Measurements from ENCODE around the gene ELF5. TPM values are rescaled to one million over a fixed set of nuclear protein-coding genes. Genes with fewer than 3 reads are reported as not detected.
A peak's percentile ranks its signal among the peaks of the same experiment; 100 is the strongest.

Gene ELF5
- total RNA-seq, 1 experiment from 2014 or later: 0.06 TPM

GRCh38 chr11:34493468-34493867 lies 20.1 kb downstream of the ELF5 start:
- DNase-seq (ENCODE audit: low read depth): no peak

- peak; percentile 62 for DNase-seq (ENCODE audit: low read depth)
Observed at GRCh38 chr11:34492806-34493414, 20.7 kb downstream of the ELF5 start.

GRCh38 chr11:34490304-34490703 lies 23.3 kb downstream of the ELF5 start:
- no peak for DNase-seq (ENCODE audit: low read depth)

- no peak for DNase-seq (ENCODE audit: low read depth)
Observed at GRCh38 chr11:34488855-34489557, 24.6 kb downstream of the ELF5 start.

- DNase-seq (ENCODE audit: low read depth): no peak
Observed at GRCh38 chr11:34487430-34487829, 26.2 kb downstream of the ELF5 start.

- DNase-seq (ENCODE audit: low read depth): no peak
Observed at GRCh38 chr11:34483106-34483874, 30.3 kb downstream of the ELF5 start.

GRCh38 chr11:34481307-34481706 lies 32.3 kb downstream of the ELF5 start:
- no peak for DNase-seq (ENCODE audit: low read depth)

GRCh38 chr11:34480314-34480713 lies 33.3 kb downstream of the ELF5 start:
- peak; percentile 39 for DNase-seq (ENCODE audit: low read depth)

- DNase-seq (ENCODE audit: low read depth): no peak
Observed at GRCh38 chr11:34478845-34479663, 34.5 kb downstream of the ELF5 start.

- DNase-seq (ENCODE audit: low read depth): no peak
Observed at GRCh38 chr11:34476849-34477248, 36.7 kb downstream of the ELF5 start.

- DNase-seq (ENCODE audit: low read depth): no peak
Observed at GRCh38 chr11:34475656-34476055, 37.9 kb downstream of the ELF5 start.

- no peak for DNase-seq (ENCODE audit: low read depth)
Observed at GRCh38 chr11:34473603-34474169, 39.9 kb downstream of the ELF5 start.

- DNase-seq (ENCODE audit: low read depth): peak; percentile 34
Observed at GRCh38 chr11:34468209-34468841, 45.3 kb downstream of the ELF5 start.

GRCh38 chr11:34466802-34467488 lies 46.6 kb downstream of the ELF5 start:
- DNase-seq (ENCODE audit: low read depth): no peak

GRCh38 chr11:34464591-34465051 lies 49.0 kb downstream of the ELF5 start:
- no peak for DNase-seq (ENCODE audit: low read depth)

- no peak for DNase-seq (ENCODE audit: low read depth)
Observed at GRCh38 chr11:34461215-34461614, 52.4 kb downstream of the ELF5 start.

- no peak for DNase-seq (ENCODE audit: low read depth)
Observed at GRCh38 chr11:34460278-34460677, 53.3 kb downstream of the ELF5 start.

- DNase-seq (ENCODE audit: low read depth): no peak
Observed at GRCh38 chr11:34459507-34460162, 54.0 kb downstream of the ELF5 start.

GRCh38 chr11:34458525-34458924 lies 55.1 kb downstream of the ELF5 start:
- DNase-seq (ENCODE audit: low read depth): no peak

- no peak for DNase-seq (ENCODE audit: low read depth)
Observed at GRCh38 chr11:34457607-34458006, 56.0 kb downstream of the ELF5 start.

Measured in LHCN-M2 (cell line).